CD14-positive monocyte (primary cell): ENCODE measurements around the gene CTSE. TPM values are rescaled to one million over a fixed set of nuclear protein-coding genes. Genes with fewer than 3 reads are reported as not detected.

Experiments
- DNase-seq, 3 donors: peaks; one replicate each; pipeline ENCODE4 v3.0.0-alpha.2; 2011 to 2022
- H2AFZ ChIP-seq: 2 replicates; pipeline ENCODE4 v1.6.0; 2012; ENCODE audit warnings: mild to moderate bottlenecking, low read depth, low read length, inconsistent platforms; ENCODE audit not compliant: insufficient read depth, poor library complexity, severe bottlenecking
- H3K27ac ChIP-seq, 2 donors: 1 replicate in 1 of 2; 2 replicates in 1 of 2; pipeline ENCODE4 v1.5.1; 2012 to 2013; ENCODE audit warnings: low read length in 2 of 2, control low read depth in 1 of 2, inconsistent platforms in 1 of 2, low read depth in 1 of 2, mild to moderate bottlenecking in 1 of 2
- H3K27me3 ChIP-seq, 2 donors: one replicate each; pipeline versions ENCODE4 v1.6.0 to v1.6.1; 2011 to 2013; ENCODE audit warnings: low read length in 2 of 2; ENCODE audit not compliant: control insufficient read depth in 2 of 2, insufficient read depth in 2 of 2
- H3K36me3 ChIP-seq, 2 donors: replicated peaks in 1 of 2; 1 replicate in 1 of 2; 2 replicates in 1 of 2; pipeline versions ENCODE4 v1.5.1 to v1.6.1; 2012 to 2013; ENCODE audit warnings: low read length in 2 of 2, control low read depth in 1 of 2, inconsistent platforms in 1 of 2, mild to moderate bottlenecking in 1 of 2; ENCODE audit not compliant: insufficient read depth in 2 of 2, control insufficient read depth in 1 of 2
- H3K4me1 ChIP-seq, 2 donors: 1 replicate in 1 of 2; 2 replicates in 1 of 2; pipeline versions ENCODE4 v1.5.1 to v1.6.1; 2012 to 2013; ENCODE audit warnings: low read length in 2 of 2, control low read depth in 1 of 2, inconsistent platforms in 1 of 2, mild to moderate bottlenecking in 1 of 2, moderate library complexity in 1 of 2; ENCODE audit not compliant: insufficient read depth in 2 of 2, control insufficient read depth in 1 of 2
- H3K4me2 ChIP-seq: replicated peaks from 2 replicates; pipeline ENCODE3; 2012; ENCODE audit warnings: low read length, moderate library complexity, mild to moderate bottlenecking; ENCODE audit not compliant: poor library complexity, severe bottlenecking; ENCODE audit errors: extremely low read depth
- H3K4me3 ChIP-seq, 3 experiments: fragments of 200-600 bp in 1 of 3; sonication (generic) in 1 of 3; replicated peaks in 1 of 3; 1 replicate in 2 of 3; 2 replicates in 1 of 3; pipeline ENCODE4 v1.5.1; 2011 to 2013; ENCODE audit warnings: low read length in 3 of 3, mild to moderate bottlenecking in 3 of 3, control low read depth in 2 of 3, low read depth in 2 of 3, inconsistent platforms in 1 of 3, moderate library complexity in 1 of 3
- H3K79me2 ChIP-seq: 2 replicates; pipeline ENCODE4 v1.6.0; 2012; ENCODE audit warnings: mild to moderate bottlenecking, control low read depth, inconsistent platforms, low read length, moderate library complexity; ENCODE audit not compliant: insufficient read depth
- H3K9ac ChIP-seq: 2 replicates; pipeline ENCODE4 v1.6.0; 2017; ENCODE audit warnings: low read length, mild to moderate bottlenecking; ENCODE audit not compliant: insufficient read depth, poor library complexity, severe bottlenecking
- H3K9me3 ChIP-seq, 2 donors: replicated peaks in 1 of 2; 1 replicate in 1 of 2; 2 replicates in 1 of 2; pipeline versions ENCODE4 v1.5.1 to v1.6.1; 2012 to 2013; ENCODE audit warnings: low read length in 2 of 2, control low read depth in 1 of 2; ENCODE audit not compliant: control insufficient read depth in 1 of 2, insufficient read depth in 1 of 2
- H4K20me1 ChIP-seq: 2 replicates; pipeline ENCODE4 v1.6.0; 2012; ENCODE audit warnings: mild to moderate bottlenecking, low read length, control low read depth, moderate library complexity; ENCODE audit not compliant: insufficient read depth
- H3K27ac Mint-ChIP-seq, 7 donors: one replicate each; pipeline ENCODE4 v1.8.0; 2020; ENCODE audit warnings: mild to moderate bottlenecking in 7 of 7, mixed read lengths in 7 of 7, moderate library complexity in 6 of 7, inconsistent platforms in 2 of 7
- H3K27me3 Mint-ChIP-seq, 3 donors: one replicate each; pipeline ENCODE4 v1.8.0; 2021 to 2022; ENCODE audit warnings: low read depth in 3 of 3, mild to moderate bottlenecking in 3 of 3, mixed read lengths in 3 of 3, moderate library complexity in 3 of 3, inconsistent platforms in 1 of 3
- H3K36me3 Mint-ChIP-seq, 2 donors: one replicate each; pipeline ENCODE4 v1.8.0; 2020; ENCODE audit warnings: mixed read lengths in 2 of 2, inconsistent platforms in 1 of 2, mild to moderate bottlenecking in 1 of 2
- H3K4me1 Mint-ChIP-seq: one replicate; pipeline ENCODE4 v1.8.0; 2020; ENCODE audit warnings: mild to moderate bottlenecking, mixed read lengths
- H3K4me3 Mint-ChIP-seq, 2 donors: one replicate each; pipeline ENCODE4 v1.8.0; 2020; ENCODE audit warnings: mild to moderate bottlenecking in 2 of 2, mixed read lengths in 2 of 2, moderate library complexity in 1 of 2
- H3K9me3 Mint-ChIP-seq, 7 donors: one replicate each; pipeline ENCODE4 v1.8.0; 2020 to 2022; ENCODE audit warnings: mixed read lengths in 7 of 7, mild to moderate bottlenecking in 6 of 7, moderate library complexity in 6 of 7, inconsistent platforms in 2 of 7
- WGBS: methylation state at CpG from one replicate; pipeline ENCODE4 v1.1.5; 2013; ENCODE audit warnings: missing lambda C conversion rate; ENCODE audit not compliant: insufficient coverage; 5-methylcytosine and 5-hydroxymethylcytosine counted together
- intact Hi-C, 2 donors: fragments of 100-400 bp; cut with micrococcal nuclease; formaldehyde crosslinking; loops; one replicate each; pipeline versions ENCODE4 v1.15.0 to v1.15.1; 2023
- polyA plus RNA-seq, 3 donors: library from polyadenylated mRNA; depleted of rRNA in 1 of 3; unstranded in 2 of 3; stranded (reverse) in 1 of 3; fragments of 300-500 nt in 2 of 3; fragments of >200 nt in 1 of 3; fragmentation: Illumina TruSeq in 2 of 3; gene quantifications; 1 replicate in 2 of 3; 2 replicates in 1 of 3; pipeline ENCODE4 v1.2.3, GENCODE V29; 2012 to 2021
- TF ChIP-seq, protein P1 (sequence below): fragments of 200-600 bp; IDR thresholded peaks from one replicate; pipeline ENCODE4 v1.8.0; 2022; ENCODE audit warnings: antibody characterized with exemption, mild to moderate bottlenecking

Gene CTSE
- polyA plus RNA-seq, 3 donors: not detected

GRCh38 chr1:205976708-205977401 lies 46.8 kb downstream of the CTSE start:
- Mint-ChIP-seq H3K4me3 (no peak overlapping the region), H3K36me3 (peaks cover 0 to 2% of the 10 kb centered on the region in 2 donors), H3K27me3 (peaks cover 1 to 4% (median 3%) of the 10 kb centered on the region in 3 donors), H3K4me1 (peaks cover 7% of the 10 kb centered on the region), H3K9me3 (peaks cover 0 to 2% (median under 1%) of the 10 kb centered on the region in 7 donors), H3K27ac (no peak overlapping the region)
- Histone ChIP-seq H3K27me3 (no peaks in the 10 kb centered on the region), H3K9ac (no peak overlapping the region), H3K4me1 (peaks cover 0 to 12% of the 10 kb centered on the region in 2 donors), H4K20me1 (no peaks in the 10 kb centered on the region), H3K4me3 (no peak overlapping the region), H3K36me3 (no peaks in the 10 kb centered on the region), H2AFZ (no peak overlapping the region), H3K4me2 (no peak overlapping the region), H3K79me2 (no peaks in the 10 kb centered on the region), H3K27ac (no peak overlapping the region), H3K9me3 (no peaks in the 10 kb centered on the region)
- DNase-seq: no peak
- TF ChIP-seq, protein P1, sequence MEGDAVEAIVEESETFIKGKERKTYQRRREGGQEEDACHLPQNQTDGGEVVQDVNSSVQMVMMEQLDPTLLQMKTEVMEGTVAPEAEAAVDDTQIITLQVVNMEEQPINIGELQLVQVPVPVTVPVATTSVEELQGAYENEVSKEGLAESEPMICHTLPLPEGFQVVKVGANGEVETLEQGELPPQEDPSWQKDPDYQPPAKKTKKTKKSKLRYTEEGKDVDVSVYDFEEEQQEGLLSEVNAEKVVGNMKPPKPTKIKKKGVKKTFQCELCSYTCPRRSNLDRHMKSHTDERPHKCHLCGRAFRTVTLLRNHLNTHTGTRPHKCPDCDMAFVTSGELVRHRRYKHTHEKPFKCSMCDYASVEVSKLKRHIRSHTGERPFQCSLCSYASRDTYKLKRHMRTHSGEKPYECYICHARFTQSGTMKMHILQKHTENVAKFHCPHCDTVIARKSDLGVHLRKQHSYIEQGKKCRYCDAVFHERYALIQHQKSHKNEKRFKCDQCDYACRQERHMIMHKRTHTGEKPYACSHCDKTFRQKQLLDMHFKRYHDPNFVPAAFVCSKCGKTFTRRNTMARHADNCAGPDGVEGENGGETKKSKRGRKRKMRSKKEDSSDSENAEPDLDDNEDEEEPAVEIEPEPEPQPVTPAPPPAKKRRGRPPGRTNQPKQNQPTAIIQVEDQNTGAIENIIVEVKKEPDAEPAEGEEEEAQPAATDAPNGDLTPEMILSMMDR: no peak
- intact Hi-C loops: loop anchor here (1.0 to 5.0 kb wide), 3 partner anchors 58 to 186 kb away; no protein-coding TSS in a partner anchor
- WGBS: 83% methylated on average over 7 of the region's 8 CpGs

DNA sequence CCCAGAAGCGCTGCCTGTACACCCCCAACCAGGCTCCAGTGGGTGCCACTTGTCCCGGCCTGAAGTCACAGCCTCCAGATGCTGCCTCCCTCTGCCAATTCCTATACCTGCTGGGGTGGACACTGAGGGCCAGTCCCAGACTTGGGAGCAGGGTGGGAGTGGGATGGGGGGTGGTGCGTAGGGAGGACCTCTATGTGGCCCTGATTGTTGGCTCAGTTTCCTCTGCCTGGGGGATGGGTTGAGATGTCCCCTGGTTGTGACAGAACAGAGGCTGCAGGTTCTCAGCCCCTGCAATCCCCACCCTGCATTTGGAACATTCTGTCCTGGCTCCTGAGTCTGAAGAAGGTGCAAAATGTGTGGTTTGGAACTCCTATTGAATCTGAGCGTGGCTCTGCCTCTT lies 47.7 kb downstream of the CTSE start:
- no peak overlapping the region for H3K4me2 ChIP-seq
- H3K27me3 ChIP-seq: no peaks in the 10 kb centered on the region
- no peak overlapping the region for H2AFZ ChIP-seq
- DNase-seq: no peak
- H3K27ac ChIP-seq: no peak overlapping the region
- peaks cover 1 to 4% (median 3%) of the 10 kb centered on the region in 3 donors for H3K27me3 Mint-ChIP-seq
- peaks cover 7% of the 10 kb centered on the region for H3K4me1 Mint-ChIP-seq
- H3K4me3 ChIP-seq: no peak overlapping the region
- TF ChIP-seq, protein P1: no peak
- no peaks in the 10 kb centered on the region for H3K36me3 ChIP-seq
- no peak overlapping the region for H3K4me3 Mint-ChIP-seq
- no peaks in the 10 kb centered on the region for H3K9me3 ChIP-seq
- no peaks in the 10 kb centered on the region for H3K36me3 Mint-ChIP-seq
- no peak overlapping the region for H3K27ac Mint-ChIP-seq
- H4K20me1 ChIP-seq: no peaks in the 10 kb centered on the region
- WGBS: no CpG with 5 or more reads among the region's 4 CpGs
- intact Hi-C loops: loop anchor here (2.0 to 5.0 kb wide), 2 partner anchors 184 to 185 kb away; no protein-coding TSS in a partner anchor
- H3K9me3 Mint-ChIP-seq: no peaks in the 10 kb centered on the region
- no peak overlapping the region for H3K9ac ChIP-seq
- H3K4me1 ChIP-seq: peaks cover 0 to 12% of the 10 kb centered on the region in 2 donors
- no peaks in the 10 kb centered on the region for H3K79me2 ChIP-seq
